AG20443 (cell line): Measurements from ENCODE around the gene GMEB2.
"Not testable (repeated sequence)": the region's sequence is repeated elsewhere in the genome, so short reads cannot be mapped to it uniquely, and the experiment has no call there.

Experiments used
- DNase-seq: peaks from one replicate; pipeline ENCODE4 v3.0.0; 2012; ENCODE audit warnings: low spot score, mixed read lengths

The GMEB2 gene

GRCh38 chr20:63613863-63614594 is 12.9 kb downstream of the GMEB2 start:
- DNase-seq = peak; percentile 3

GRCh38 chr20:63612276-63612931 is 14.5 kb downstream of the GMEB2 start:
- no peak for DNase-seq

GRCh38 chr20:63611646-63612045 is 15.3 kb downstream of the GMEB2 start:
- DNase-seq = no peak

GRCh38 chr20:63610581-63611435 is 16.1 kb downstream of the GMEB2 start:
- no peak for DNase-seq

GRCh38 chr20:63606686-63607085 is 20.2 kb downstream of the GMEB2 start:
- no peak for DNase-seq

DNA sequence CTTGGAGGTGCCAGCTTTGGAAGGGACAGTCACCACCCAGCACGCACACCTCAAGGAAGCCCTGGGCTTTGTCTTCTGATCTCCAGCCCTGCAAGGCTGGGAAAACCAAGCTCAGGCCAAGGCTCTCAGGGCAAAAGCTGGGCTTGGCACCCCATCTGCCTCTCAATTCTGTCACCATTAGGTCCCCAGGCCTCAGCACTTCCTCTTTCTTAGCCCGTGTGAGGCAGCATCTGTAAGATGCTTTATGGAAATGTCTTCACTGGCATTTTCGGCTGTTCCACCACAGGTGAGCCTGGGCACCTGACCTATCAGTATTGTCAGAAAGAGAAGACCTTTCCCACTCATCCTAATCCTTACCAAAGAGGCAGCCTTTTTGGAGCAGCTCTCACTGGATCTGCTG is 24.6 kb downstream of the GMEB2 start:
- DNase-seq = no peak

GRCh38 chr20:63601679-63602078 is 25.2 kb downstream of the GMEB2 start:
- DNase-seq = not testable (repeated sequence)

DNA sequence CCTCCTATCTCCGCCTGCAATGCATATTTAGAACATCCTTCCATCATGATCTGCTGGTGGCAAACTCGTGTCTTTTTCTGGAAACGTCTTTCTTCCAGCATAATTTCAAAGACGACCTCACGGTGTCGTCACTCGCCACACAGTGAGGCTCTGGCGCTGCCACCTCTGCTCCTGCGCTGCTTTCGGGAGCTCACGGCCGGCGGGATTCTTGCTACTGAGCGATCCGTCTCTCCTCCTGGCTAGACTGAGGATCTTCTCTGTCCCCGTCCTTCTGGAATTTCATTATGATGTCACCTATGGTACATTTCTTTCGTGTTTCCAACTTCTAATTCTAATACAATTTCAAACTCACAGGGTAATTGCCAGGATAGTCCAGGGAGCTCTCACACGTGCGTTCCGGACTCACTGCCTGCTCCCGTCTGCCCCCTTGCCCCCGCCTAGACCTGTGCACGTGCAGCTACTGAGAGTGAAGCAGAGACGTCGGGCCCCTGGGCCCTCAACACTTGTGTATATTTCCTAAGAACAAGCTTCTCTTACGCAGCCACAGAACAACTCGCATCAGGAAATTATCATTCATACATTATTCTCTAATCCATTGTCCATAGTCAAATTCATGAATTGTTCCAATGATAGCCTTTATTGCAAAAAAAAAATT is 27.4 kb downstream of the GMEB2 start:
- no peak for DNase-seq

DNA sequence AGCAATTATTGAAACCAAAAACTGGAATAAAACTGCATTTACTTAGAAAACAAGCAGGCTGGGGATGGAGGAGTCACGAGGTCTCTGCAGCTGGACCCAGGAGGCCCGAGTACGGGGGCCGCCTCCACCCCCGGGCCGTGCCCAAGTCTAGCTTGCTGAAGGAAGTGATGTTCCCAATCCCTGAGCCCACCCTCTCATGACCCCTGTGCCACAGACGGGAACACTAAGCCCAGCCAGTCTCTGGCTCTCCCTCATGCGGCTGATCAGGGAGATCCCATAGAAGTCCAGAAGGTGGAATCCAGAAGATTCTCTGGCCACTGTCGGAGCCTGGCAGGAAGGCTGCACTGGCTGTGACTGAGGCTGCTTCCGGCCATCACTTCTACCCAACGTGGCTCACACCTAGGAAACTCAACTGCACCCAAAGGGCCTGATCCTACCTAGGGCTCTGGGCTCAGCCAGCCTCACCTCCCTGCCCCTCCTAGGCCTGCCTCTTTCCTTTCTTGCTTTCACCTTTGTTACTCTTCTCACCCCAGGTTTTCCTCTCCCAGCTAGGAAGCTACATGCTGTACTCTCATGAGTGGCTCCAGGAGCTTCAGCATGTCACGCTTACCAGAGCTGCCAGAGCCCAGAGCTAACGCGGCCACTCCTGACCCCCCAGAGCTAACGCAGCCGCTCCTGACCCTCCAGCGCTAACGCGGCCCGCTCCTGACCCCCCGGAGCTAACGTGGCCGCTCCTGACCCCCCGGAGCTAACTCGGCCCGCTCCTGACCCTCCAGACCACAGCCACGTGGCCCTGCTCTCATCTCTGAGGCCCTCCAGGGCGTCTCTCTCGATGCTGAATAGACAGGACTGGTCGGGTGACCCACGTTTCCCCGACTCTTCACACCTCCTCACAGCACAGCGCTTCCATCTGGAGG is 28.2 kb downstream of the GMEB2 start:
- no peak for DNase-seq

GRCh38 chr20:63597651-63598478 is 29.0 kb downstream of the GMEB2 start:
- no peak for DNase-seq

GRCh38 chr20:63596423-63596822 is 30.5 kb downstream of the GMEB2 start:
- DNase-seq = no peak

GRCh38 chr20:63595416-63596127 is 31.3 kb downstream of the GMEB2 start:
- DNase-seq = no peak

DNA sequence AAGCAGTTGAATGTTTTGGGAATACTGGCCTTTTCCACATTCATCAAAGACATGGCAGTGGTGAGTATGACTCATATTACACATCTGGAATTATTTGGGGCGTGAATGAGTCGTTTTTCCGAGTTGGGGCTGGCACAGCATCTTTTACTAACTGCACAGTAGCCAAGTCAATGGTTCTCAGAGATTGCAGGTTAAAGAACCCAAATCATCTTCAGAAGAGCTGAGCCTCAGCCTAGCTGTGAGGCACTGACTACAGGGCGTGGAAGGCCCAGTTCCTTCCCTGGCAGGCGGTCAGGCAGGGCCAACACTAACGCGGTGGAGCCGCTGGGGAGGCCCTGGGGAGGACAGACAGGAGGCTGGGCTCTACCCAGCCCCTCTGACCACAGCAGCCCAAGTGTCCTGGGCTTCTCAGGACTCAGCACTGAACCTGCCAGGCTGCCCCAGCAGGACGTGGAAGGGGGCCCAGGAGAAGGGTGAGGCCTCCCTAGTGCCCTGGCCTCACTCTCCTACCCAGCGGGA is 32.8 kb downstream of the GMEB2 start:
- peak; percentile 86 for DNase-seq

GRCh38 chr20:63592661-63593060 is 34.2 kb downstream of the GMEB2 start:
- DNase-seq = no peak

- DNase-seq = no peak
Observed at GRCh38 chr20:63591786-63592355, 35.0 kb downstream of the GMEB2 start.

- DNase-seq = no peak
Observed at GRCh38 chr20:63591147-63591533, 35.8 kb downstream of the GMEB2 start.

DNA sequence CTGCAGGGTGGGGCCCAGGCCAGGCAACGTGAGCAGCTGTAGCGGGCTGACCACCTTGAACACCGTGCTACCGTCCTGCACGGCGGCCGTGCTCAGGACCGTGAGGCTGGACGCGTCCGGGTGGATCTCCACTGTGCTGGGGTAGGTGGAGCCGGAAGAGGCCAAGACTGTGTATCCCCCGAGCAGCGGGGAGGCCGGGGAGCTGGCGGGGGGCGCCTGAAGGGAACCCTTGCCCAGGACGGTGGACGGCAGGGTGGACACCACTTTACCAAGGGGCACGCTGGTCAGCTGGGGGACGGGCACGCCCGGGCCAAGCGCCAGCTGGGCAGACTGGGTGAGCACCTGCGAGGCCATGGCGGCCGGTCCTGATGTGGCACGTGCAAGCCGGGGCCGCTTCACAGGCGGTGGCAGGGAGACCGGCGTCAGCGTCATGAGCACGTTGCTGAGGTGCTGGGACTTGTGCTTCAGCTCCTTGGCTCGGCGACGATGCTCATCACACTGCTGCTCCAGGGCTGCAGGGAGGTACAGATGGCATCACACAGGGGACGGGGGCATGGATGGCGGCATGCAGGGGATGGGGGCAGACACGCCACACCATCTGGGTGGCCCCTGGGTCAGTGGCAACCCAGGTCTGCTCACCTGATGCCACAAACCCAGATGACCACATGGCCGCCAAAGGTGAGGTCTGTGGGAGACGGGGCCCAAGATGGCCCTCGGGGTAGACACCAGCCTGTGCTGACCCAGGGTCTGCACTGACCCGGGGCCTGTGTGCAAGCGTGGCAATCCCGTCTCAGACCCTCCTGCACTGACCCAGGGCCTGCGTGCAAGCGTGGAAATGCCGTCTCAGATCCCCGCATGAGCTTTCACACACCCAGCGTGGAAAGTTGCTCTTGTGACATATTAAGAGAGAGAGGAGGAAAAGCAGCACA is 36.4 kb downstream of the GMEB2 start:
- no peak for DNase-seq
